MM.1S (cell line): ENCODE measurements around the gene HADHB.

Experiments
- DNase-seq: peaks from one replicate; pipeline ENCODE4 v3.0.0-alpha.2; 2015
- H2AFZ ChIP-seq: fragments of 300-600 bp; sonication (generic); 2 replicates; pipeline ENCODE4 v1.6.0; 2016; ENCODE audit warnings: antibody characterized with exemption, low read length
- H3F3A ChIP-seq: fragments of 300-600 bp; sonication (generic); 2 replicates; pipeline ENCODE4 v1.6.1; 2016; ENCODE audit warnings: mild to moderate bottlenecking, antibody characterized with exemption, low read length, moderate library complexity, mixed read lengths; ENCODE audit not compliant: insufficient read depth
- H3K27ac ChIP-seq: fragments of 300-600 bp; sonication (generic); 2 replicates; pipeline ENCODE4 v1.5.1; 2016; ENCODE audit warnings: mild to moderate bottlenecking, low read length
- H3K27me3 ChIP-seq: fragments of 300-600 bp; sonication (generic); replicated peaks from 2 replicates; pipeline ENCODE4 v1.6.0; 2016; ENCODE audit warnings: low read length; ENCODE audit not compliant: insufficient read depth
- H3K36me3 ChIP-seq: fragments of 300-600 bp; sonication (generic); replicated peaks from 2 replicates; pipeline ENCODE4 v1.6.1; 2016; ENCODE audit warnings: mild to moderate bottlenecking, low read length, mixed read lengths; ENCODE audit not compliant: insufficient read depth
- H3K4me1 ChIP-seq: fragments of 300-600 bp; sonication (generic); 2 replicates; pipeline ENCODE4 v1.6.1; 2016; ENCODE audit warnings: low read length, mixed read lengths
- H3K4me2 ChIP-seq: fragments of 300-600 bp; sonication (generic); 2 replicates; pipeline ENCODE4 v1.6.0; 2016; ENCODE audit warnings: low read depth, low read length
- H3K4me3 ChIP-seq: fragments of 300-600 bp; sonication (generic); 2 replicates; pipeline ENCODE4 v1.5.1; 2016; ENCODE audit warnings: low read length, mixed read lengths
- H3K79me2 ChIP-seq: fragments of 300-600 bp; sonication (generic); 2 replicates; pipeline ENCODE4 v1.6.1; 2016; ENCODE audit warnings: mixed run types, low read length, mixed read lengths
- H3K9ac ChIP-seq: fragments of 300-600 bp; sonication (generic); 2 replicates; pipeline ENCODE4 v1.6.1; 2016; ENCODE audit warnings: low read length, mixed read lengths
- H3K9me2 ChIP-seq: fragments of 300-600 bp; sonication (generic); replicated peaks from 2 replicates; pipeline ENCODE4 v1.6.1; 2016; ENCODE audit warnings: mild to moderate bottlenecking, low read length, mixed read lengths; ENCODE audit not compliant: insufficient read depth
- H3K9me3 ChIP-seq: fragments of 300-600 bp; sonication (generic); replicated peaks from 2 replicates; pipeline ENCODE4 v1.6.1; 2016; ENCODE audit warnings: mild to moderate bottlenecking, low read length, mixed read lengths; ENCODE audit not compliant: insufficient read depth
- H4K20me1 ChIP-seq: fragments of 300-600 bp; sonication (generic); 2 replicates; pipeline ENCODE4 v1.6.1; 2016; ENCODE audit warnings: mild to moderate bottlenecking, low read length, moderate library complexity, mixed read lengths; ENCODE audit not compliant: insufficient read depth
- EZH2 ChIP-seq: fragments of 300-600 bp; sonication (generic); optimal IDR thresholded peaks from 2 replicates; pipeline ENCODE3; 2017; ENCODE audit warnings: low read depth, mild to moderate bottlenecking, antibody characterized with exemption, low read length, mixed read lengths
- EZH2phosphoT487 ChIP-seq: fragments of 300-600 bp; sonication (generic); IDR thresholded peaks from 2 replicates; pipeline ENCODE4 v1.6.1; 2018; ENCODE audit warnings: antibody characterized with exemption, low read length
- TF ChIP-seq, protein P1 (sequence below): fragments of 300-600 bp; sonication (generic); IDR thresholded peaks from 2 replicates; pipeline ENCODE4 v1.5.1; 2016; ENCODE audit warnings: antibody characterized with exemption, low read length, mixed read lengths

The HADHB gene

DNA sequence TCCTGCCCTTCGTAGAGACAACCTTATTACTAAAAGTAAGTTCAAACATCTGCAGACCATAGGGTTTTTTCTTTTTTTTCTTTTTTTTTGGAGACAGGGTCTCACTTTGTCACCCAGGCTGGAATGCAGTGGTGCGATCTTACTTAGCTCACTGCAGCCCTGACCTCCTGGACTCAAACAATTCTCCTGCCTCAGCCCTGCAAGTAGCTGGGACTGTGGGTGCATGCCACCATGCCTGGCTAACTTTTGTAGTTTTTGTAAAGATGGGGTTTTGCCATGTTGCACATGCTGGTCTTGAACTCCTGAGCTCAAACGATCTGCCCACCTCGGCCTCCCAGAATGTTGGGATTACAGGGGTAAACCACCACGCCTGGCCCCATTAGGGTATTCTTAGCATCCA is 32.7 kb upstream of the HADHB start:
- H4K20me1 ChIP-seq = no peaks in the 10 kb centered on the region
- H3K4me2 ChIP-seq = no peak overlapping the region
- H2AFZ ChIP-seq = no peak overlapping the region
- TF ChIP-seq EZH2phosphoT487 (no peak), EZH2 (no peak)
- TF ChIP-seq, protein P1, sequence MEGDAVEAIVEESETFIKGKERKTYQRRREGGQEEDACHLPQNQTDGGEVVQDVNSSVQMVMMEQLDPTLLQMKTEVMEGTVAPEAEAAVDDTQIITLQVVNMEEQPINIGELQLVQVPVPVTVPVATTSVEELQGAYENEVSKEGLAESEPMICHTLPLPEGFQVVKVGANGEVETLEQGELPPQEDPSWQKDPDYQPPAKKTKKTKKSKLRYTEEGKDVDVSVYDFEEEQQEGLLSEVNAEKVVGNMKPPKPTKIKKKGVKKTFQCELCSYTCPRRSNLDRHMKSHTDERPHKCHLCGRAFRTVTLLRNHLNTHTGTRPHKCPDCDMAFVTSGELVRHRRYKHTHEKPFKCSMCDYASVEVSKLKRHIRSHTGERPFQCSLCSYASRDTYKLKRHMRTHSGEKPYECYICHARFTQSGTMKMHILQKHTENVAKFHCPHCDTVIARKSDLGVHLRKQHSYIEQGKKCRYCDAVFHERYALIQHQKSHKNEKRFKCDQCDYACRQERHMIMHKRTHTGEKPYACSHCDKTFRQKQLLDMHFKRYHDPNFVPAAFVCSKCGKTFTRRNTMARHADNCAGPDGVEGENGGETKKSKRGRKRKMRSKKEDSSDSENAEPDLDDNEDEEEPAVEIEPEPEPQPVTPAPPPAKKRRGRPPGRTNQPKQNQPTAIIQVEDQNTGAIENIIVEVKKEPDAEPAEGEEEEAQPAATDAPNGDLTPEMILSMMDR = no peak
- no peaks in the 10 kb centered on the region for H3K4me1 ChIP-seq
- DNase-seq = no peak
- no peaks in the 10 kb centered on the region for H3K36me3 ChIP-seq
- no peaks in the 10 kb centered on the region for H3K27me3 ChIP-seq
- no peak overlapping the region for H3K9ac ChIP-seq
- H3K79me2 ChIP-seq = no peaks in the 10 kb centered on the region
- no peak overlapping the region for H3K4me3 ChIP-seq
- no peaks in the 10 kb centered on the region for H3K9me2 ChIP-seq
- no peaks in the 10 kb centered on the region for H3F3A ChIP-seq
- no peak overlapping the region for H3K27ac ChIP-seq
- H3K9me3 ChIP-seq = no peaks in the 10 kb centered on the region

DNA sequence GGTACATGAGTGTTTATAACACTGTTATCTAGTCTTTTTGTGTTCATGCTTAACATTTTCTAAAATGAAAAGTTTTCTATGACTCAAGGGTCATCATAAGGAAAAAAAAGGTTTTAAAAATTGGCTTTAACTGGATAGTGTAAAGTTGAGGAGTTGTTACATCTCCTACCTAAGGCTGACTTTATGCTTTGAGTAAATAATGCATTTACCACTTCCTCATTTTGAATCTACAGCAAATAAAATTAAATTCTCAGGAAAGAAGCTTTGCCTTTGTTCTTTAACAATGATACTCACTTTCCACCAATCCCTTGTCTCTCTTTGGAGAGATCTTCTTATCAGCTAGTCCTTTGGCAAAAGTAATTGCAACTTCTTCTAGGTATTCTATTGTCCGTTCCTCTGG is 30.0 kb upstream of the HADHB start:
- Histone ChIP-seq H3K9me3 (no peaks in the 10 kb centered on the region), H3K9ac (no peak overlapping the region), H3K27me3 (no peaks in the 10 kb centered on the region), H3K79me2 (no peaks in the 10 kb centered on the region), H3K4me1 (no peaks in the 10 kb centered on the region), H4K20me1 (no peaks in the 10 kb centered on the region), H3K27ac (no peak overlapping the region), H2AFZ (no peak overlapping the region), H3K9me2 (no peaks in the 10 kb centered on the region), H3K4me3 (no peak overlapping the region), H3K36me3 (no peaks in the 10 kb centered on the region; the same call in 1 of the 2 replicates), H3K4me2 (no peak overlapping the region), H3F3A (no peaks in the 10 kb centered on the region)
- DNase-seq = no peak
- TF ChIP-seq EZH2phosphoT487 (no peak), EZH2 (no peak)
- TF ChIP-seq, protein P1 = no peak

GRCh38 chr2:26215833-26216232 is 28.9 kb upstream of the HADHB start:
- Histone ChIP-seq H2AFZ (no peak overlapping the region), H3K27ac (no peak overlapping the region), H3K4me2 (no peak overlapping the region), H3K9ac (no peak overlapping the region), H3K9me3 (no peaks in the 10 kb centered on the region), H3K9me2 (no peaks in the 10 kb centered on the region), H3K4me1 (no peaks in the 10 kb centered on the region), H4K20me1 (no peaks in the 10 kb centered on the region), H3F3A (no peaks in the 10 kb centered on the region), H3K27me3 (no peaks in the 10 kb centered on the region), H3K79me2 (no peaks in the 10 kb centered on the region), H3K4me3 (no peak overlapping the region), H3K36me3 (no peaks in the 10 kb centered on the region; the same call in 1 of the 2 replicates)
- DNase-seq = no peak
- no peak for TF ChIP-seq EZH2phosphoT487
- TF ChIP-seq EZH2 = no peak
- TF ChIP-seq, protein P1 = no peak
